GM12878 (cell line): ENCODE data around the gene NPSR1. TPM values are rescaled to one million over a fixed set of nuclear protein-coding genes. Genes with fewer than 3 reads are reported as not detected.

Experiments used
- ATAC-seq: fragments of 200-7000 bp; cut with Tn5 transposase; 3 replicates; pipeline ENCODE4 v1.9.1; 2020; ENCODE audit warnings: mild to moderate bottlenecking, moderate library complexity
- BruUV-seq: library from RNA; stranded (reverse); fragments of 400-500 nt; replicated peaks from 2 replicates; lab custom pipeline; 2021; lab: Mats Ljungman, UMichigan
- CTCF ChIA-PET: fragments of 300-600 bp; sonication (Branson Sonifier 250); formaldehyde crosslinking; extraction: SDS; loops from one replicate; lab custom pipeline; 2021; ENCODE audit warnings: inconsistent platforms; lab: Yijun Ruan, JAX
- POLR2A ChIA-PET: fragments of 350-600 bp; formaldehyde crosslinking; extraction: SDS; loops from one replicate; lab custom pipeline; 2021; ENCODE audit warnings: inconsistent platforms; lab: Charles Lee
- RAD21 ChIA-PET: fragments of 300-600 bp; sonication (Branson Sonifier 250); formaldehyde crosslinking; loops from one replicate; lab custom pipeline; 2023; ENCODE audit warnings: antibody characterized with exemption; ENCODE audit not compliant: unreplicated experiment; lab: Charles Lee
- SMC1A ChIA-PET: fragments of 300-600 bp; sonication (Branson Sonifier 250); formaldehyde crosslinking; loops from one replicate; lab custom pipeline; 2023; ENCODE audit not compliant: unreplicated experiment, uncharacterized antibody; lab: Charles Lee
- DNase-seq: peaks from one replicate; pipeline ENCODE4 v3.0.0-alpha.2; 2011; ENCODE audit warnings: low read depth, low spot score
- FAIRE-seq: peaks from 3 replicates; lab custom pipeline; 2011; peaks lifted over from hg19 to GRCh38; lab: Jason Lieb, UNC
- H2AFZ ChIP-seq: 2 replicates; pipeline ENCODE4 v1.6.0; 2011; ENCODE audit warnings: low read depth, low read length, control low read depth; ENCODE audit not compliant: control insufficient read depth
- H3K27ac ChIP-seq: 2 replicates; pipeline ENCODE4 v1.5.1; 2011; ENCODE audit warnings: control low read depth; ENCODE audit not compliant: control insufficient read depth, insufficient read depth
- H3K27me3 ChIP-seq, 2 experiments: replicated peaks in 1 of 2; 2 replicates each; pipeline versions ENCODE4 v1.6.0 to v1.6.1; 2011; ENCODE audit warnings: low read length in 1 of 2; ENCODE audit not compliant: control insufficient read depth in 2 of 2, insufficient read depth in 2 of 2
- H3K36me3 ChIP-seq, 2 experiments: 2 replicates each; pipeline ENCODE4 v1.5.1; 2011; ENCODE audit warnings: low read length in 1 of 2; ENCODE audit not compliant: control insufficient read depth in 2 of 2, insufficient read depth in 2 of 2
- H3K4me1 ChIP-seq: 2 replicates; pipeline ENCODE4 v1.6.1; 2011; ENCODE audit warnings: mild to moderate bottlenecking, low read length, moderate library complexity, mixed read lengths; ENCODE audit not compliant: control insufficient read depth, insufficient read depth
- H3K4me2 ChIP-seq: 2 replicates; pipeline ENCODE4 v1.6.0; 2011; ENCODE audit warnings: control low read depth; ENCODE audit not compliant: control insufficient read depth, insufficient read depth
- H3K4me3 ChIP-seq: fragments of 200-600 bp; sonication (generic); 2 replicates; pipeline ENCODE4 v1.5.1; 2016
- H3K79me2 ChIP-seq: 2 replicates; pipeline ENCODE4 v1.6.0; 2011; ENCODE audit warnings: low read length; ENCODE audit not compliant: control insufficient read depth, insufficient read depth
- H3K9ac ChIP-seq: 2 replicates; pipeline ENCODE4 v1.8.0; 2011; ENCODE audit warnings: low read length, control low read depth, mixed read lengths; ENCODE audit not compliant: control insufficient read depth, insufficient read depth
- H3K9me3 ChIP-seq: replicated peaks from 3 replicates; pipeline ENCODE4 v1.5.1; 2011; ENCODE audit warnings: mild to moderate bottlenecking, low read length; ENCODE audit not compliant: control insufficient read depth, insufficient read depth
- H4K20me1 ChIP-seq: 2 replicates; pipeline ENCODE4 v1.6.0; 2011; ENCODE audit not compliant: control insufficient read depth, insufficient read depth
- CREM ChIP-seq: IDR thresholded peaks from 2 replicates; pipeline ENCODE4 v1.6.1; 2014; ENCODE audit warnings: antibody characterized with exemption, low read depth
- HCFC1 ChIP-seq: fragments of 150-350 bp; IDR thresholded peaks from 2 replicates; pipeline ENCODE4 v1.6.1; 2014; ENCODE audit warnings: low read length
- IRF4 ChIP-seq: IDR thresholded peaks from 2 replicates; pipeline ENCODE4 v1.6.1; 2011; ENCODE audit warnings: low read depth, low read length
- MYB ChIP-seq: fragments of 150-350 bp; IDR thresholded peaks from 2 replicates; pipeline ENCODE4 v1.6.1; 2014; ENCODE audit warnings: mild to moderate bottlenecking, low read depth, low read length, borderline replicate concordance
- POLR2A ChIP-seq: IDR thresholded peaks from 2 replicates; pipeline ENCODE4 v1.6.1; 2011; ENCODE audit warnings: low read depth, mild to moderate bottlenecking, low read length
- RUNX3 ChIP-seq: IDR thresholded peaks from 2 replicates; pipeline ENCODE4 v1.6.1; 2012; ENCODE audit warnings: low read length, inconsistent platforms
- SMARCA5 ChIP-seq: fragments of 450-650 bp; IDR thresholded peaks from 2 replicates; pipeline ENCODE4 v1.6.1; 2017; ENCODE audit warnings: mild to moderate bottlenecking
- SPI1 ChIP-seq: IDR thresholded peaks from 2 replicates; pipeline ENCODE4 v1.6.1; 2011; ENCODE audit warnings: low read depth, mild to moderate bottlenecking, low read length, moderate library complexity, borderline replicate concordance; ENCODE audit not compliant: insufficient read depth
- TAF1 ChIP-seq: IDR thresholded peaks from 2 replicates; pipeline ENCODE4 v1.6.1; 2011; ENCODE audit warnings: mild to moderate bottlenecking, low read depth, low read length, borderline replicate concordance
- TCF3 ChIP-seq: IDR thresholded peaks from 2 replicates; pipeline ENCODE4 v1.6.1; 2012; ENCODE audit warnings: low read depth, mild to moderate bottlenecking, low read length, borderline replicate concordance; ENCODE audit not compliant: insufficient read depth
- ZNF207 ChIP-seq: fragments of 450-650 bp; IDR thresholded peaks from 2 replicates; pipeline ENCODE4 v1.6.1; 2014; ENCODE audit warnings: antibody characterized with exemption, mild to moderate bottlenecking, borderline replicate concordance
- WGBS: methylation state at CpG from one replicate; pipeline ENCODE4 v1.1.6; 2016; ENCODE audit warnings: low lambda C conversion rate; ENCODE audit not compliant: insufficient replicate concordance, insufficient coverage; ENCODE audit errors: missing lambda C conversion rate; 5-methylcytosine and 5-hydroxymethylcytosine counted together
- in situ Hi-C: fragments of 300-500 bp; cut with MboI; formaldehyde crosslinking; loops from 9 replicates; pipeline ENCODE4 v1.14.3; 2018; ENCODE audit warnings: mixed read lengths
- intact Hi-C: fragments of 100-400 bp; cut with micrococcal nuclease; formaldehyde crosslinking; loops from one replicate; pipeline ENCODE4 v1.14.2; 2022; ENCODE audit not compliant: unreplicated experiment
- polyA plus RNA-seq, 11 experiments: library from polyadenylated mRNA; depleted of rRNA in 4 of 11; unstranded in 6 of 11; stranded (reverse) in 5 of 11; fragments of >200 nt; fragmentation: Nextera tagmentation in 4 of 11; fragmentation: Illumina TruSeq in 1 of 11; extraction: Ambion mirVana in 4 of 11; extraction: Trizol in 1 of 11; gene quantifications; 1 replicate in 1 of 11; 2 replicates in 10 of 11; pipeline versions ENCODE4 v1.2.1 to v1.2.3, GENCODE V29; 2011 to 2016; ENCODE audit warnings: inconsistent platforms in 2 of 11, missing spikeins in 2 of 11, low read depth in 1 of 11
- total RNA-seq, 4 experiments: library from RNA; depleted of rRNA in 3 of 4; stranded (reverse); fragments of >200 nt in 3 of 4; fragmentation: Illumina TruSeq in 1 of 4; extraction: Trizol in 1 of 4; gene quantifications; 2 replicates each; pipeline versions ENCODE4 v1.2.1 to v1.2.3, GENCODE V29; 2013 to 2021
- TF ChIP-seq, protein P1 (sequence below): fragments of 450-650 bp; IDR thresholded peaks from 2 replicates; pipeline ENCODE4 v1.6.1; 2018; ENCODE audit warnings: mild to moderate bottlenecking, low read depth, moderate library complexity; ENCODE audit not compliant: partially characterized antibody
- TF ChIP-seq, protein P2 (sequence below), 3 experiments: IDR thresholded peaks in 2 of 3; conservative IDR thresholded peaks in 1 of 3; 2 replicates each; pipeline ENCODE4 v1.5.1; 2011; ENCODE audit warnings: low read depth in 3 of 3, low read length in 3 of 3, mild to moderate bottlenecking in 3 of 3, control low read depth in 2 of 3, moderate library complexity in 2 of 3, inconsistent platforms in 1 of 3, mixed read lengths in 1 of 3; ENCODE audit not compliant: control insufficient read depth in 2 of 3, insufficient read depth in 1 of 3; ENCODE audit errors: extremely low read depth in 1 of 3
- TF ChIP-seq, protein P3 (sequence below): fragments of 450-650 bp; IDR thresholded peaks from 2 replicates; pipeline ENCODE4 v1.6.1; 2018; ENCODE audit warnings: borderline replicate concordance, mild to moderate bottlenecking; ENCODE audit not compliant: partially characterized antibody

The NPSR1 gene
- total and polyA plus RNA-seq, 10 of the 15 experiments (the other 5 are each of a cell fraction or from before 2014, with no cell fraction given), result 0.20 TPM; not detected in 9

DNA sequence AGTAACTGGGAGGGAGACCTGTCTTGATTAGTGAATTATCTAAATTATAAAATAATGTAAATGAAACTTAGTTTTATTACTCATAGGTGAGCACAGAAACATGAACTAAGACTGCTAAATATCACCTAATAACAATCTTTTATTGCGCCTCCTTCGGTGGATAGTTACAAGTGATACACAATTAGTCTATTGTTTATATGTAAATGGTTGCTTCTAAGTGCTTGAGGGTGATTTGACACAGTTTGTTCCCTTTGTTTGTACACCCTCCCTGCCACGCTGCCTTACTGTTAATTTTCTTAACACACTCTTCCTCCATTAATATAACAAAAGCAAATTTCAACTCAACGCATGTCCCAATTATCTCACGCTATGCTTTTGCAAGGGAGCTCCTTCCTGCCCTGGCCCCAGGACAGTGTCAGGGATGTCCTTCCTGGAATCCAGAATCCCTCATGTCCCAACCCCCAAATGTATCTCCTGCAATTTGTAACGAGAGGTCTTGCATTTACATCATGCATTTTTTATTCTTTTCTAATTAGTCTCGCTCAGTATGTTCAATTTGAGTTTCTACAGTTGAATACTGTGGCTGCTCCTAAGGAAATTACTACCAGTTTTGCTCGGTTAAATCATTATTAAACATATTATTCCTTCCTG lies 4.2 kb downstream of the NPSR1 start:
- 51% methylated on average over 8 of the region's 8 CpGs for WGBS
- Histone ChIP-seq H4K20me1 (no peaks in the 10 kb centered on the region), H3K4me1 (no peaks in the 10 kb centered on the region), H3K27ac (no peak overlapping the region), H3K9me3 (no peaks in the 10 kb centered on the region), H2AFZ (no peak overlapping the region), H3K4me3 (no peak overlapping the region), H3K79me2 (no peaks in the 10 kb centered on the region), H3K4me2 (no peak overlapping the region), H3K27me3 (peaks cover 0 to 2% of the 10 kb centered on the region in 2 experiments; a peak in 1 of 4 replicates), H3K9ac (no peak overlapping the region), H3K36me3 (no peaks in the 10 kb centered on the region)
- FAIRE-seq (no peak), DNase-seq (no peak), ATAC-seq (no peak)
- BruUV-seq, result no TSS peak
- no peak for TF ChIP-seq SPI1
- TF ChIP-seq, protein P1, sequence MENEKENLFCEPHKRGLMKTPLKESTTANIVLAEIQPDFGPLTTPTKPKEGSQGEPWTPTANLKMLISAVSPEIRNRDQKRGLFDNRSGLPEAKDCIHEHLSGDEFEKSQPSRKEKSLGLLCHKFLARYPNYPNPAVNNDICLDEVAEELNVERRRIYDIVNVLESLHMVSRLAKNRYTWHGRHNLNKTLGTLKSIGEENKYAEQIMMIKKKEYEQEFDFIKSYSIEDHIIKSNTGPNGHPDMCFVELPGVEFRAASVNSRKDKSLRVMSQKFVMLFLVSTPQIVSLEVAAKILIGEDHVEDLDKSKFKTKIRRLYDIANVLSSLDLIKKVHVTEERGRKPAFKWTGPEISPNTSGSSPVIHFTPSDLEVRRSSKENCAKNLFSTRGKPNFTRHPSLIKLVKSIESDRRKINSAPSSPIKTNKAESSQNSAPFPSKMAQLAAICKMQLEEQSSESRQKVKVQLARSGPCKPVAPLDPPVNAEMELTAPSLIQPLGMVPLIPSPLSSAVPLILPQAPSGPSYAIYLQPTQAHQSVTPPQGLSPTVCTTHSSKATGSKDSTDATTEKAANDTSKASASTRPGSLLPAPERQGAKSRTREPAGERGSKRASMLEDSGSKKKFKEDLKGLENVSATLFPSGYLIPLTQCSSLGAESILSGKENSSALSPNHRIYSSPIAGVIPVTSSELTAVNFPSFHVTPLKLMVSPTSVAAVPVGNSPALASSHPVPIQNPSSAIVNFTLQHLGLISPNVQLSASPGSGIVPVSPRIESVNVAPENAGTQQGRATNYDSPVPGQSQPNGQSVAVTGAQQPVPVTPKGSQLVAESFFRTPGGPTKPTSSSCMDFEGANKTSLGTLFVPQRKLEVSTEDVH, result no peak
- no peak for TF ChIP-seq SMARCA5
- no peak for TF ChIP-seq TAF1
- no peak for TF ChIP-seq POLR2A
- no peak for TF ChIP-seq MYB
- TF ChIP-seq RUNX3, result no peak
- TF ChIP-seq TCF3, result no peak
- TF ChIP-seq ZNF207, result no peak
- TF ChIP-seq HCFC1, result no peak
- TF ChIP-seq CREM, result no peak
- TF ChIP-seq, protein P2, sequence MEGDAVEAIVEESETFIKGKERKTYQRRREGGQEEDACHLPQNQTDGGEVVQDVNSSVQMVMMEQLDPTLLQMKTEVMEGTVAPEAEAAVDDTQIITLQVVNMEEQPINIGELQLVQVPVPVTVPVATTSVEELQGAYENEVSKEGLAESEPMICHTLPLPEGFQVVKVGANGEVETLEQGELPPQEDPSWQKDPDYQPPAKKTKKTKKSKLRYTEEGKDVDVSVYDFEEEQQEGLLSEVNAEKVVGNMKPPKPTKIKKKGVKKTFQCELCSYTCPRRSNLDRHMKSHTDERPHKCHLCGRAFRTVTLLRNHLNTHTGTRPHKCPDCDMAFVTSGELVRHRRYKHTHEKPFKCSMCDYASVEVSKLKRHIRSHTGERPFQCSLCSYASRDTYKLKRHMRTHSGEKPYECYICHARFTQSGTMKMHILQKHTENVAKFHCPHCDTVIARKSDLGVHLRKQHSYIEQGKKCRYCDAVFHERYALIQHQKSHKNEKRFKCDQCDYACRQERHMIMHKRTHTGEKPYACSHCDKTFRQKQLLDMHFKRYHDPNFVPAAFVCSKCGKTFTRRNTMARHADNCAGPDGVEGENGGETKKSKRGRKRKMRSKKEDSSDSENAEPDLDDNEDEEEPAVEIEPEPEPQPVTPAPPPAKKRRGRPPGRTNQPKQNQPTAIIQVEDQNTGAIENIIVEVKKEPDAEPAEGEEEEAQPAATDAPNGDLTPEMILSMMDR (IDR thresholded peaks at IDR 0.05 in 2 of 3, conservative IDR thresholded peaks at IDR 0.05 in 1 of 3; ENCODE audit: control insufficient read depth in 2 of 3, extremely low read depth in 1 of 3, insufficient read depth in 1 of 3, low read depth in 3 of 3, low read length in 3 of 3), result no peak
- TF ChIP-seq, protein P3, sequence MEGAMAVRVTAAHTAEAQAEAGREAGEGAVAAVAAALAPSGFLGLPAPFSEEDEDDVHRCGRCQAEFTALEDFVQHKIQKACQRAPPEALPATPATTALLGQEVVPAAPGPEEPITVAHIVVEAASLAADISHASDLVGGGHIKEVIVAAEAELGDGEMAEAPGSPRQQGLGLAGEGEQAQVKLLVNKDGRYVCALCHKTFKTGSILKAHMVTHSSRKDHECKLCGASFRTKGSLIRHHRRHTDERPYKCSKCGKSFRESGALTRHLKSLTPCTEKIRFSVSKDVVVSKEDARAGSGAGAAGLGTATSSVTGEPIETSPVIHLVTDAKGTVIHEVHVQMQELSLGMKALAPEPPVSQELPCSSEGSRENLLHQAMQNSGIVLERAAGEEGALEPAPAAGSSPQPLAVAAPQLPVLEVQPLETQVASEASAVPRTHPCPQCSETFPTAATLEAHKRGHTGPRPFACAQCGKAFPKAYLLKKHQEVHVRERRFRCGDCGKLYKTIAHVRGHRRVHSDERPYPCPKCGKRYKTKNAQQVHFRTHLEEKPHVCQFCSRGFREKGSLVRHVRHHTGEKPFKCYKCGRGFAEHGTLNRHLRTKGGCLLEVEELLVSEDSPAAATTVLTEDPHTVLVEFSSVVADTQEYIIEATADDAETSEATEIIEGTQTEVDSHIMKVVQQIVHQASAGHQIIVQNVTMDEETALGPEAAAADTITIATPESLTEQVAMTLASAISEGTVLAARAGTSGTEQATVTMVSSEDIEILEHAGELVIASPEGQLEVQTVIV, result no peak
- TF ChIP-seq IRF4, result no peak
- SMC1A ChIA-PET, result interaction anchor here (0.7 to 2.9 kb wide), 2 partner anchors 13 to 28 kb away, joined by 3 to 17 read pairs; no protein-coding TSS in a partner anchor
- in situ Hi-C loops, result no loop called here
- POLR2A ChIA-PET, result no interaction called here
- CTCF ChIA-PET, result no interaction called here
- intact Hi-C loops, result no loop called here
- RAD21 ChIA-PET, result no interaction called here
